ENCODE measurements around the gene TMEM161A. TPM values are rescaled to one million over a fixed set of nuclear protein-coding genes. Genes with fewer than 3 reads are reported as not detected.

TMEM161A gene
- polyA plus RNA-seq, result 2.4 and 4.6 TPM in 2 replicates

DNA sequence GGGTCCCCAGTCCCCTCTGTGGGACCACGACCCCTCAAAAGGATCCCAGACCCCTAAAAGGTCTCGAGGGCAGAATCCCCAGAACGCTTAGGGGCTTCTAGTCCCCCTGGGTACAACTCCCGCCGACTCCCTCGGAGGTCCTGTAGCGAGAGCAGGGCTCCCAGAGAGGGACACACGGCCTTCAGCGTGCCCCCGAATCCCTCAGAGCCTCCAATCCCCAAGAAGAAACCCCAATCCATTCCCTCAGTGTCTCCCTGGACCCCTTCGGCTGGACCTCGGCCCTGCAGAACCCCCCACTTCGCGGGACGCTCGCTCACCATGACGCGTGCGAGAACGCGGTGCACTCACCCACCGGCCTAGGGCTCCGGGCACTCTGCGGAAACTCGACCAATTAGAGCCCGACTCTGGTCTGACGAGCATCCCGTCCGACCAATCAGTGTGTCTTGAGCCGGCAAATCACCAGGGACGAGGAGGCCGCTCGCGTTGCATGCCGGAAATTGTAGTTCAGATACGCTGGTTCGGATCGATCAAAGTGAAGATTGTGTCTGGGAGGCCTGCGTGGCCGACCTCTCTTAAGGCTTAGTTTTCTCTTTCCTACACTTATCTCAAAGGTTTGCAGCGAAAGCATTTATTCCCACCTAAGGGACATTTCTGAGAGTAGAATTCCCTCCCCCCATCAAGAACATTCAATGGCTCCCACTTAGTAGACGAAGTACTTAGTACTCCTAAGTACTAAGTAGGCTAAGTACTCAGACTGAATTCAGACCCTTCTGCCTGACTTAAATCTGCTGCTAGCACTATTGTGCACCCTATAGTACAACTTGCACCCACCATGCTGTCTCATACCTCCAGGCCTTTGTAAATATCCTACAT, at the start of gene TMEM161A:
TSS of gene TMEM161A (minus strand) at position 370 of the 873 bp plus-strand sequence. CDS start at position 320, 50 bp downstream.

GRCh38 chr19:19170053-19170872, 32.0 kb upstream of the TMEM161A start, which contains the start of gene MEF2B:
Gene MEF2B (minus strand): TSS chr19:19170263. CDS start chr19:19150735, 19,528 bp downstream.

Other genes with a start within 250 kb of the TMEM161A start
- 11.0 and 19.4 TPM in 2 replicates for gene CERS1, start 242.3 kb downstream of the TMEM161A start, polyA plus RNA-seq
- gene COPE, start 219.1 kb downstream of the TMEM161A start, polyA plus RNA-seq, result 20.6 and 21.7 TPM in 2 replicates
- gene DDX49, start 218.8 kb downstream of the TMEM161A start, polyA plus RNA-seq, result 3.4 and 5.6 TPM in 2 replicates
- 6.3 and 23.4 TPM in 2 replicates for gene HOMER3, start 197.3 kb downstream of the TMEM161A start, polyA plus RNA-seq
- gene SUGP2, start 105.0 kb downstream of the TMEM161A start, polyA plus RNA-seq, result 74.2 and 85.9 TPM in 2 replicates
- gene ARMC6, start 104.9 kb downstream of the TMEM161A start, polyA plus RNA-seq, result 2.4 and 3.1 TPM in 2 replicates
- 1.2 and 2.7 TPM in 2 replicates for gene SLC25A42, start 74.5 kb downstream of the TMEM161A start, polyA plus RNA-seq
- not detected in 2 replicates for gene MEF2B, start 31.8 kb upstream of the TMEM161A start, polyA plus RNA-seq
- gene BORCS8, start 53.7 kb upstream of the TMEM161A start, polyA plus RNA-seq, result 19.0 and 22.2 TPM in 2 replicates
- gene RFXANK, start 53.8 kb upstream of the TMEM161A start, polyA plus RNA-seq, result 20.4 and 26.6 TPM in 2 replicates
- gene NR2C2AP, start 64.9 kb upstream of the TMEM161A start, polyA plus RNA-seq, result 4.2 and 6.4 TPM in 2 replicates
- 1.6 and 3.4 TPM in 2 replicates for gene NCAN, start 73.5 kb upstream of the TMEM161A start, polyA plus RNA-seq
- 0.46 TPM in 1 of 2 replicates, not detected in the other for gene TM6SF2, start 134.8 kb upstream of the TMEM161A start, polyA plus RNA-seq
- 1.7 and 2.6 TPM in 2 replicates for gene SUGP1, start 182.0 kb upstream of the TMEM161A start, polyA plus RNA-seq
- 1.9 and 3.4 TPM in 2 replicates for gene MAU2, start 182.4 kb upstream of the TMEM161A start, polyA plus RNA-seq

Data from Purkinje cell (primary cell).